Umbilical cord (tissue), 2 donors: ENCODE measurements around the gene BPIFA2. TPM values are rescaled to one million over a fixed set of nuclear protein-coding genes. Genes with fewer than 3 reads are reported as not detected.
"Not testable (repeated sequence)": the region's sequence is repeated elsewhere in the genome, so short reads cannot be mapped to it uniquely, and the experiment has no call there.

Source experiments
- DNase-seq: peaks from one replicate; pipeline ENCODE4 v3.0.0-alpha.2; 2015; ENCODE audit warnings: low spot score
- total RNA-seq: library from RNA; depleted of rRNA; stranded (reverse); fragments of >200 nt; gene quantifications from one replicate; pipeline ENCODE4 v1.2.3, GENCODE V29; 2014; ENCODE audit warnings: low replicate concordance; ENCODE audit not compliant: insufficient read depth

Gene BPIFA2
- total RNA-seq, 1 donor from 2014 or later, result not detected

GRCh38 chr20:33160681-33161080 is 7.3 kb upstream of the BPIFA2 start:
- DNase-seq, result no peak

- no peak for DNase-seq
These were observed 5.6 kb upstream of the BPIFA2 start for GRCh38 chr20:33162313-33162712.

- DNase-seq, result no peak
These were observed 5.2 kb upstream of the BPIFA2 start for GRCh38 chr20:33162753-33163152.

GRCh38 chr20:33163856-33164762 is 3.9 kb upstream of the BPIFA2 start:
- DNase-seq, result no peak

GRCh38 chr20:33164763-33165095 is 3.2 kb upstream of the BPIFA2 start:
- DNase-seq, result no peak

GRCh38 chr20:33165416-33166055 is 2.4 kb upstream of the BPIFA2 start:
- no peak for DNase-seq

GRCh38 chr20:33166533-33167113 is 1.3 kb upstream of the BPIFA2 start:
- no peak for DNase-seq

- no peak for DNase-seq
These were observed 1.3 kb downstream of the BPIFA2 start for GRCh38 chr20:33169176-33169794.

- no peak for DNase-seq
These were observed 4.8 kb downstream of the BPIFA2 start for GRCh38 chr20:33172781-33173180.

- no peak for DNase-seq
These were observed 7.2 kb downstream of the BPIFA2 start for GRCh38 chr20:33175123-33175522.

- DNase-seq, result no peak
These were observed 8.1 kb downstream of the BPIFA2 start for GRCh38 chr20:33176101-33176500.

GRCh38 chr20:33177866-33178265 is 9.9 kb downstream of the BPIFA2 start:
- DNase-seq, result no peak

- DNase-seq, result no peak
These were observed 10.8 kb downstream of the BPIFA2 start for GRCh38 chr20:33178726-33179125.

GRCh38 chr20:33180169-33180568 is 12.2 kb downstream of the BPIFA2 start:
- DNase-seq, result no peak

GRCh38 chr20:33181482-33182093 is 13.6 kb downstream of the BPIFA2 start:
- no peak for DNase-seq

GRCh38 chr20:33183312-33183711 is 15.4 kb downstream of the BPIFA2 start:
- DNase-seq, result no peak

GRCh38 chr20:33185031-33185590 is 17.2 kb downstream of the BPIFA2 start:
- DNase-seq, result not testable (repeated sequence)

- DNase-seq, result no peak
These were observed 19.5 kb downstream of the BPIFA2 start for GRCh38 chr20:33187491-33187890.

- no peak for DNase-seq
These were observed 20.5 kb downstream of the BPIFA2 start for GRCh38 chr20:33188421-33188820.

GRCh38 chr20:33191484-33191883 is 23.5 kb downstream of the BPIFA2 start:
- DNase-seq, result no peak

GRCh38 chr20:33191955-33192354 is 24.0 kb downstream of the BPIFA2 start:
- DNase-seq, result no peak
